HUDEP-2 (cell line): Measurements from ENCODE around the gene STX1A.
A peak's percentile ranks its signal among the peaks of the same experiment; 100 is the strongest.
"Not testable (repeated sequence)": the region's sequence is repeated elsewhere in the genome, so short reads cannot be mapped to it uniquely, and the experiment has no call there.

Experiments used
- DNase-seq, 76 experiments: peaks; one replicate each; lab custom pipeline; 2025; ENCODE audit not compliant: unreplicated experiment in 76 of 76; lab: John Stamatoyannopoulos, UW

STX1A gene

DNA sequence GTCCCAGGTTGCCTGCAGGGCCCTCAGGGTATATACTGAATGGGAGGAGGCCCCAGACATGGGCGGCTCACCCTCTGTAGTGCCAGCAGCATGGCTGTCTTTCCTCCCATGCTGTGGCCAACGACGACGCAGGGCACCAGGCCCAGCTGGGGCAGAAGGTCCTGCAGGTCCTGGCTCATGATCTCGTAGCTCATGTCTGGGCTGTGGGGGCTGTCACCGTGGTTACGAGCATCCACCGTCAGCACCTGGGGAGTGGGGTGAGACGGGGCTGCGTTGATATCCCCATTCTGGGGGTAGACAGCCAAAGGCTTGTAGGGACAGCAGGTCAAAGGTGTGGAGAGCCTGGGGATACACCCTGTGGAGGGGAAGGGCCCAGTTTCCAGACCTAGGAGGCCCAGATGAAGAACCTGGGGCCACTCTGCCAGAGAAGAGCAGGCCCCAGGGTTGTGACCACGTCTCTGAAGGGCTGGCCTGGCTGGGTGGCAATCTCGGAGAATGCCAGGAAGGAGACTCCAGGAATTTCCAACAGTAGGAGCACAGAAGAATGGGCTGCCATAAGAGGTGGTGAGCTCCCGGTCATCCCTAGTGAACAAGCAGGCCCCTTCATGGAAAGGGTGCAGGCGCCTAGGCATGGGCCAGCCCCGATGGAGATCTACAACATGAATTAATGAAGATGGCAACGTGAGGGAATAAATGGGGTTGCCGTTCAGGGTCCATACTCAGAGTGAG, 18.2 kb upstream of the STX1A start:
- peak in 1 of 76 experiments; percentile 73 for DNase-seq

- no peak for DNase-seq
Measured at GRCh38 chr7:73736885-73737284, 17.4 kb upstream of the STX1A start.

DNA sequence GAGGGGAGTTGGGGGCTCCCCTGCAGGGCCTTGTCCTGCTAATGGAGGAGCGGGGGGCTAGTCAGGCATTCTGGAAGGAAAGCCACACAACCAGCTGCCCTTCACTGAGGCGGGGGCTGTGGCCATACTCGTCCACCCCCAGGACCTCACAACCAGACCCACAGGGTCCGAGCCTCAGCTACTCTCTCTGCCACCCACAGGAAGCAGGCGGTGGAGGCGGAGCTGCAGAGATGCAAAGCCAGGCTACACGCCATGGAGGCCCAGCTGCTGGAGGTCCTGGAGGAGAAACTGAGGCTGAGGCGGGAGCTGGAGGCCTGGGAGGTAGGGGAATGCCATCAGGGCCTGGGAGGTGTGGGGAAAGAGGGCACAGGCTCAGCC, 16.0 kb upstream of the STX1A start:
- no peak for DNase-seq

- peak in 75 of 76 experiments; percentile 36 to 93 (median 81) for DNase-seq
Measured at GRCh38 chr7:73734619-73735527, 15.4 kb upstream of the STX1A start.

DNA sequence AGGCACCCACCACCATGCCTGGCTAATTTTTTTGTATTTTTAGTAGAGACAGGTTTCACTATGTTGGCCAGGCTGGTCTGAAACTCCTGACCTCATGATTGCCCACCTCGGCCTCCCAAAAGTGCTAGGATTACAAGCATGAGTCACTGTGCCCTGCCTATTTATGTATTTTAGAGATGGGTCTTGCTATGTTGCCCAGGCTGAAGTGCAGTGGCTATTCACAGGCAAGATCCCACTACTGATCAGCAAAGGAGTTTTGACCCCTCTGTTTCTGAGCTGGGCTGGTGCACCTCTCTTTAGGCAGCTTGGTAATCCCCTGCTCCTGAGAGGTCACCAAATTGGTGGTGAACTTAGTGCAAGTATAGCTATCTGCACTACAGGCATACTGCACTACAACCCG, 12.9 kb upstream of the STX1A start:
- DNase-seq = no peak

GRCh38 chr7:73730485-73730884, 11.0 kb upstream of the STX1A start:
- no peak for DNase-seq

DNA sequence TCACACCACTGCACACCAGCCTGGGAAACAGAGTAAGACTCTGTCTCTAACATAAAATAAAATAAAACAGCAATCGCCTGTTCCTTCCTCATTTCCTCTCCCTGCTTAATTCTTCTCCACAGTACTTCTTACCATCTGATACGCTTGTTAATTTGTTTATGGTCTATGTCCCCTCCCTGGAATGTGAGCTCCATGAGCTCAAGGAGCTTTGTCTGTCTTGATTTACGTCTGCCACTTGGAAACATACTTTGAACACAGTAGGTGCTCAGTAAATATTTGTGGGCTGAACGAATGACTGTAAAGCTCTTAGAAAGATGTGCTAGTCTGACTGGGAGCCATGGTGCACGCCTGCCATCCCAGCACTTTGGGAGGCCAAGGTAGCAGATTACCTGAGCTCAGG, 9.1 kb upstream of the STX1A start:
- no peak for DNase-seq

GRCh38 chr7:73727952-73728351, 8.5 kb upstream of the STX1A start:
- no peak for DNase-seq

DNA sequence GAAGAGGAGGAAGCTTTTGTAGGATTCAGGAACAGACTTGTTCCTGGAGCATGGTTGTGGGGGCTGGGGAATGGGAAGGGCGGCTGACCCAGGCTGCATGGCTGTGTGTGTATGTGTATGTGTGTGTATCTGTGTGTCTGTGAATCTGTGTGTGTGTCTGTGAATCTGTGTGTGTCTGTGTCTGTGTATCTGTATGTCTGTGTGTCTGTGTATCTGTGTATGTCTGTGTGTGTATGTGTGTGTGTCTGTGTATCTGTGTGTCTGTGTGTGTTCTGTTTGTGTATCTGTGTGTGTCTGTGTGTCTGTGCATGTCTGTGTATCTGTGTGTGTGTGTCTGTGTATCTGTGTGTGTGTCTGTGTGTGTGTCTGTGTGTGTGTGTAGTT, 6.6 kb upstream of the STX1A start:
- no peak for DNase-seq

- DNase-seq = no peak
Measured at GRCh38 chr7:73723813-73724212, 4.3 kb upstream of the STX1A start.

GRCh38 chr7:73722785-73723184, 3.3 kb upstream of the STX1A start:
- no peak for DNase-seq

GRCh38 chr7:73722182-73722581, 2.7 kb upstream of the STX1A start:
- not testable (repeated sequence) for DNase-seq

- DNase-seq = no peak
Measured at GRCh38 chr7:73721377-73721817, 1.9 kb upstream of the STX1A start.

- not testable (repeated sequence) for DNase-seq
Measured at GRCh38 chr7:73720443-73720842, 974 bp upstream of the STX1A start.

DNA sequence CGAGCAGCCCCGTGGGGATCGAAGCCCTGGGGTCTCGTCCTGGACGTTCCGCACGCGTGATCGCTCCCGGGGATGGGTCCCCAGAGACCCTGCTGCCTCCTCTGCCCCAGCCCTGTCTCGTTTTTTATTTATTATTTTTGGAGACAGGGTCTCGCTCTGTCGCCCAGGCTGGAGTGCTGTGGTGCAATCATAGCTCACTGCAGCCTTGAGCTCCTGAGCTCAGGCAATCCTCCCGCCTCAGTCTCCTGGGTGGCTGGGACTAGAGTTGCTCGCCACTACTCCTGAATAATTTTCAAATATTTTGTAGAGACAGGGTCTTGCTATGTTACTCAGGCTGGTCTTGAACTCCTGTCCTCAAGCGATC, 319 bp upstream of the STX1A start:
- DNase-seq = peak in 2 of 76 experiments; percentile 23 to 24

DNA sequence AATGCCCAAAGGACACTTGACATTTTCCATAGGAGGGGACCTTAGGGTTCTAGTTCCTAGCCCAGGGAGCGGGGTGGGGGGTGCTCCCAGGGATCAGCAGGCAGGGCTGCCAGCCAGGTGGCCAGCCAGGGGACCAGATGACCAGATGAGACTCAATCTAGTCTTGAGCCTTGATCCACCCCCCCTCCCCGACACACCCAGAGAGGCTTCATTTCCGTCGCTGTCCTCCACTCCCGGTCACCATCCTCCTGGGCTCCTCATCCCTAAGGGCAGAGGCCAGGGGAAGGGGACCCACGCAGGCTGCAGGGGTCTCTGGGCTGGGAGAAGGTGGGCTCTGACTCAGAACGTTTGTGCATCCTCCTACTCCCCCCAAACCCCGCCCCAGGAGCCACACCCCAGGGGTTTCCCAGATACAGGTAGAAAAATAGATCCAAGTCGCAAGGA, 1.0 kb downstream of the STX1A start:
- DNase-seq = no peak

- no peak for DNase-seq
Measured at GRCh38 chr7:73717991-73718405, 1.5 kb downstream of the STX1A start.

DNA sequence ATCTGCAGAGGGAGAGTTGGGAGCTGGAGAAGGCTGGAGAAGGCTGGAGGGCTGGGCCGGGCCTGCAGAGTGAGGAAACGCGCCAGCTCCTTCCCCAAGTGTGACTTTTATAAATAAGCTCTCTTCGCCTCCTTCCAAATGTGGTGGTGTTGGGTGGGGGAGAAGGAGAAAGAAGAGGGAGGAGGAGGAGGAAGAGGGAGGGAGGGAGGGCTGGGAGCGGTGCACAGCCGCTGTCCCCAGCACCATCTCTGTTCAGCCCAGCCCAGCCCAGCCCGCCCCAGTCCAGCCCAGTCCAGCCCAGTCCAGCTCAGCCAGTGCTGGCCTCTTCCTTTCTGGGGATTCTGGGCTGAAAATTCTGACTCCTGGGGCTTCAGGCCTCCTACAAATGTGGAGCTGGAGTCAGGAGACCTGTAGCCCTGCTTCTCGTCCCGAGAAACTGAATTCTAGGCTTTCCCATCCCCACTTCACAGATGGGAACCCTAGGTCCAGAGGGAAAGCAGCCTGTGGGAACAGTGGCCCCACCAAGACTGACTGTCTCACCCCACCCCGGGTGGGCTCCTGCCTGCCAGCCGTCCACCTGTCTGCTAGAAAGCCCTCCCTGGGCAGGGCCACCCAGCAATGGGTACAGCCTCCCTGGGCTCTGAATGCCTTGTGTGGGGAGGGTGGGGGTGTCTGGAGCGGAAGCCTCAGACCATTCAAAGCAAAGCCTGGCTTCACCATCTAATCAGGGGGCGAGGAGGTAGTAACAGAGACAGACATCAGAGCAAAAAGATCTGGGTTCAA, 2.3 kb downstream of the STX1A start:
- DNase-seq = no peak

- no peak for DNase-seq
Measured at GRCh38 chr7:73716318-73716890, 3.1 kb downstream of the STX1A start.

DNA sequence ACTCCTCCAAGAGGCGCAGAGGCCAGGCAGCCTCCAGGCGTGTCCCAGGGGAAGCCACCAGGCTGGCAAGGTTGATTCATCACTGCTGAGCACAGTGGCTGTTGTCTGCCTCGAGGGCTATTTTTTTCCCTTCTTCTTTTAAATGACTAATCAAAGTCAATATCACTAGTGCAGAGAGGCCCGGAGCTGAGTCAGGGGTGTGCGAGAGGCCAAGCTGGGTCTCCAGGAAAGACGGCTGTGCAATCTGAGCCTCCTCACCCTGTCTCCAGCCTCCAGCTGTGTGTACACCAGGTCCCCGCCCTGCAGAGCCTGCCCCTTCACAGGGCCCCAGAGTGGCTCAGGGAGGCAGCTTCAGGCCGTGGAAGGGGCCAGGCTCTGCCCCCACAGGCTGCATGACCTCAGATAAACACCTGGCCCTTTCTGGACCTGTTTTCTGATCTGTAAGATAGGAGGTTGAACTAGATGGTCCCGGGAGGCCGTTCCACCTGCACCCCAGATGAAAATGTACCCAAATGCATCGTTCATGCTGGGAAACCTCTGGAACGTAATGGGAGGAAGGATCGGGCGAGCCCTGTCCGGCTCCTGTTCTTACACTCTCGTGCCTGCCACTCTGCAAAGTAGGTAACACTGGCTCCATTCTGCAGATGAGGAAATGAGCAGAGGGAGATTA, 3.7 kb downstream of the STX1A start:
- peak in 65 of 76 experiments; percentile 3 to 90 (median 44) for DNase-seq
